SK-N-SH treated with all-trans-retinoic acid at 6 μM for 48 hours (cell line): ENCODE data around the gene INCA1.

ENCODE experiments used
- ATAC-seq: fragments of 200-7000 bp; cut with Tn5 transposase; 3 replicates; pipeline ENCODE4 v1.9.1; 2020; ENCODE audit warnings: mild to moderate bottlenecking, moderate library complexity
- ARNTL ChIP-seq: fragments of 450-650 bp; formaldehyde crosslinking; IDR thresholded peaks from 2 replicates; pipeline ENCODE4 v1.5.0; 2020; ENCODE audit warnings: low read depth, mild to moderate bottlenecking, moderate library complexity, borderline replicate concordance
- BACH2 ChIP-seq: fragments of 250-450 bp; sonication (Bioruptor Pico); IDR thresholded peaks from 2 replicates; pipeline ENCODE4 v1.9.0; 2021; ENCODE audit warnings: mild to moderate bottlenecking, borderline replicate concordance
- CREB5 ChIP-seq: fragments of 250-450 bp; sonication (Bioruptor Pico); IDR thresholded peaks from 2 replicates; pipeline ENCODE4 v1.5.1; 2020; ENCODE audit warnings: low read depth, mild to moderate bottlenecking, moderate library complexity
- CSDC2 ChIP-seq: fragments of 250-450 bp; sonication (Bioruptor Pico); IDR thresholded peaks from 2 replicates; pipeline ENCODE4 v1.5.0; 2020; ENCODE audit warnings: mild to moderate bottlenecking, moderate library complexity
- CSRNP3 ChIP-seq: fragments of 250-450 bp; sonication (Bioruptor Pico); IDR thresholded peaks from 2 replicates; pipeline ENCODE4 v1.5.1; 2021; ENCODE audit warnings: mild to moderate bottlenecking, moderate library complexity
- ESRRG ChIP-seq: fragments of 250-450 bp; sonication (Bioruptor Pico); IDR thresholded peaks from 2 replicates; pipeline ENCODE4 v1.6.1; 2021; ENCODE audit warnings: mild to moderate bottlenecking
- ISL1 ChIP-seq: fragments of 250-450 bp; sonication (Bioruptor Pico); IDR thresholded peaks from 2 replicates; pipeline ENCODE4 v2.1.2; 2022; ENCODE audit warnings: mild to moderate bottlenecking, moderate library complexity
- OSR1 ChIP-seq: fragments of 250-450 bp; sonication (Bioruptor Pico); IDR thresholded peaks from 2 replicates; pipeline ENCODE4 v1.8.0; 2022; ENCODE audit warnings: moderate library complexity, mild to moderate bottlenecking, inconsistent platforms
- PATZ1 ChIP-seq: fragments of 250-450 bp; sonication (Bioruptor Pico); IDR thresholded peaks from 2 replicates; pipeline ENCODE4 v1.8.0; 2020; ENCODE audit warnings: mild to moderate bottlenecking, moderate library complexity, borderline replicate concordance
- POU6F1 ChIP-seq: fragments of 250-450 bp; sonication (Bioruptor Pico); IDR thresholded peaks from 2 replicates; pipeline ENCODE4 v1.8.0; 2021; ENCODE audit warnings: low read depth, mild to moderate bottlenecking, moderate library complexity, borderline replicate concordance
- RARB ChIP-seq: fragments of 250-450 bp; sonication (Bioruptor Pico); IDR thresholded peaks from 2 replicates; pipeline ENCODE4 v1.8.0; 2021; ENCODE audit warnings: mild to moderate bottlenecking, moderate library complexity
- TOX ChIP-seq: fragments of 250-450 bp; sonication (Bioruptor Pico); IDR thresholded peaks from 2 replicates; pipeline ENCODE4 v1.8.0; 2021; ENCODE audit warnings: mild to moderate bottlenecking, moderate library complexity, borderline replicate concordance
- TSHZ2 ChIP-seq: fragments of 250-450 bp; sonication (Bioruptor Pico); IDR thresholded peaks from 2 replicates; pipeline ENCODE4 v1.5.0; 2020; ENCODE audit warnings: mild to moderate bottlenecking, moderate library complexity
- ZC3H10 ChIP-seq: fragments of 250-450 bp; sonication (Bioruptor Pico); IDR thresholded peaks from 2 replicates; pipeline ENCODE4 v1.5.1; 2021; ENCODE audit warnings: mild to moderate bottlenecking, moderate library complexity
- ZFP3 ChIP-seq: fragments of 250-450 bp; sonication (Bioruptor Pico); IDR thresholded peaks from 2 replicates; pipeline ENCODE4 v1.5.0; 2020; ENCODE audit warnings: mild to moderate bottlenecking, moderate library complexity
- ZFP30 ChIP-seq: fragments of 450-650 bp; formaldehyde crosslinking; IDR thresholded peaks from 2 replicates; pipeline ENCODE4 v1.5.0; 2022; ENCODE audit warnings: mild to moderate bottlenecking, moderate library complexity
- ZNF70 ChIP-seq: fragments of 450-650 bp; formaldehyde crosslinking; IDR thresholded peaks from 2 replicates; pipeline ENCODE4 v1.5.0; 2020; ENCODE audit warnings: mild to moderate bottlenecking, moderate library complexity
- ZNF8 ChIP-seq: fragments of 450-650 bp; formaldehyde crosslinking; IDR thresholded peaks from 2 replicates; pipeline ENCODE4 v1.5.0; 2020; ENCODE audit warnings: mild to moderate bottlenecking, moderate library complexity

Gene INCA1

GRCh38 chr17:4950075-4950745 is 47.1 kb downstream of the INCA1 start:
- ATAC-seq, result peak; percentile 36
- no peak for TF ChIP-seq ZNF8 (CRISPR knock-in tag)
- TF ChIP-seq ISL1 (CRISPR knock-in tag), result no peak
- TF ChIP-seq ZFP3 (CRISPR knock-in tag), result no peak
- no peak for TF ChIP-seq CSRNP3

- TF ChIP-seq ESRRG, result no peak
- TF ChIP-seq OSR1, result no peak
- no peak for TF ChIP-seq RARB (CRISPR knock-in tag)
- no peak for TF ChIP-seq ZC3H10 (CRISPR knock-in tag)
- TF ChIP-seq PATZ1, result no peak
- no peak for TF ChIP-seq POU6F1 (CRISPR knock-in tag)
- TF ChIP-seq ISL1 (CRISPR knock-in tag), result no peak
- no peak for TF ChIP-seq ZFP30
- TF ChIP-seq ZNF8 (CRISPR knock-in tag), result no peak
- no peak for TF ChIP-seq BACH2 (CRISPR knock-in tag)
- no peak for TF ChIP-seq TOX
- TF ChIP-seq ZFP3 (CRISPR knock-in tag), result no peak
- no peak for TF ChIP-seq ARNTL
- TF ChIP-seq CSRNP3, result no peak
- no peak for TF ChIP-seq TSHZ2 (CRISPR knock-in tag)
- TF ChIP-seq ZNF70 (CRISPR knock-in tag), result no peak
- no peak for TF ChIP-seq CSDC2 (CRISPR knock-in tag)
- TF ChIP-seq CREB5 (CRISPR knock-in tag), result no peak
- TF ChIP-seq, all 23 proteins: peak for 0
- ATAC-seq, result peak; percentile 7
Observed at GRCh38 chr17:4949321-4950074, 47.8 kb downstream of the INCA1 start.

- TF ChIP-seq CREB5 (CRISPR knock-in tag), result no peak
- no peak for TF ChIP-seq ZNF70 (CRISPR knock-in tag)
- no peak for TF ChIP-seq TSHZ2 (CRISPR knock-in tag)
- TF ChIP-seq CSRNP3, result no peak
- TF ChIP-seq ZFP30, result no peak
- peak; percentile 67 for ATAC-seq
Observed at GRCh38 chr17:4948931-4949320, 48.4 kb downstream of the INCA1 start.
